Measurements from ENCODE around the gene CD99.
"Not testable (repeated sequence)": the region's sequence is repeated elsewhere in the genome, so short reads cannot be mapped to it uniquely, and the experiment has no call there.

DNA sequence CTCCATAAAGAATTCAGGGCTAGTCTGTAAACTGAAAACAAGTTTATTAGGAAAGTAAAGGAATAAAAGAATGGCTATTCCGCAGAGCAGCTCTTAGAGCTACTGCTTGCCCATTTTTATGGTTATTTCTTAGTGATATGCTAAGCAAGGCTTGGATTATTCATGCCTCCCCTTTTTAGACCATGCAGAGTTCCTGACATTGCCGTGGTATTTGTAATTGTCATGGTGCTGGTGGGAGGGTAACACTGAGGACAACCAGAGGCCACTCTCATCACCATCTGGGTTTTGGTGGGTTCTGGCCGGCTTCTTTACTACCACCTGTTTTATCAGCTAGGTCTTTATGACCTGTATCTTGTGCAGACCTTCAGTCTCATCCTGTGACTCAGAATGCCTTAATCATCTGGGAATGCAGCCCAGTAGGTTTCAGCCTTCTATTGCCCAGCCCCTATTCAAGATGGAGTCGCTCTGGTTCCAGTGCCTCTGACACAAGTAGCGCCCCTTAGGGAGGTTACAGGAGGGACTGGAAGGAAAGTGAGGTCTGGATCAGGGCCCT lies 64.1 kb downstream of the CD99 start:
- not testable (repeated sequence) for TF ChIP-seq EZH2 (IDR thresholded peaks at IDR 0.05; ENCODE audit: insufficient read depth, poor library complexity, severe bottlenecking); EZH2phosphoT487 (IDR thresholded peaks at IDR 0.05; ENCODE audit: insufficient read depth, low read depth)

All from GM23248 (cell line).